ENCODE data around the gene FKBP1A.
"Not testable (repeated sequence)": the region's sequence is repeated elsewhere in the genome, so short reads cannot be mapped to it uniquely, and the experiment has no call there.

The FKBP1A gene

GRCh38 chr20:1415667-1416468 lies 23.0 kb upstream of the FKBP1A start:
- DNase-seq = no peak

DNA sequence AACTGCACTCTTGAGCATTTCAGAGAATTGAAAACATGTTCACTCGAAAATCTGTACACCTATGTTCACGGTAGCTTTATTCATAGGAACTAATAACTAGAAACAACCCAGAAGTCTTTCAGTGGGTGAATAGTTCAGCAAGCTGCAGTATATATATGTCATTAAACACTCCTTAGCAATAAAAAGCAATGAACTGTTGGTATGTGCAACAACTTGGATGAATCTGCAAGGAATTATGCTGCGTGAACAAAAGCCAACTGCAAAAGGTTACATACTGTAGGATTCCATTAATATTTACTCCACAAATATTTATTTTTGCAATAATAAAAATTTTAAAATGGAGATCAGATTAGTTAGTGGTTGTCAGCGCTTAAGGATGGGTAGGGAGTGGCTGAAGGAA lies 22.1 kb upstream of the FKBP1A start:
- DNase-seq = no peak

GRCh38 chr20:1405801-1406200 lies 12.9 kb upstream of the FKBP1A start:
- DNase-seq = no peak

DNA sequence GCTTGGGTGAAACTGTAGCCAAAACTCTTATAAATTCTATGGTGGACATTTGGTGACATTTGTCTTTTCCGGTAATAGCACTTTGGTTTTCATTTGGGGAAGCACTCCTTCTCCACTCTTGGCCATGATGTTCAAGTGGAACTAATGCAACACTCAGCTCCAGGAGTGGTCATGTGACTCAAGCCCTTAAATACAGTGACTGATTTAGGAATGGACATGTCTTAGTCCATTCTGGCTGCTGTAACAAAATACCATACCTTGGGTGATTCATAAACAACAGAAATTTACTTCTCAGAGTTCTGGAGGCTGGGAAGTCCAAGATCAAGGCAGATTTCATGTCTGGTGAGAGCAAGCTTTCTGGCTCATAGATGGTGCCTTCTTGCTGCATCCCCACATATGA lies 10.8 kb upstream of the FKBP1A start:
- no peak for DNase-seq

- DNase-seq = no peak
Measured at GRCh38 chr20:1402149-1402548, 9.3 kb upstream of the FKBP1A start.

- no peak for DNase-seq
Measured at GRCh38 chr20:1401451-1401907, 8.6 kb upstream of the FKBP1A start.

- DNase-seq = not testable (repeated sequence)
Measured at GRCh38 chr20:1399678-1400366, 7.0 kb upstream of the FKBP1A start.

DNA sequence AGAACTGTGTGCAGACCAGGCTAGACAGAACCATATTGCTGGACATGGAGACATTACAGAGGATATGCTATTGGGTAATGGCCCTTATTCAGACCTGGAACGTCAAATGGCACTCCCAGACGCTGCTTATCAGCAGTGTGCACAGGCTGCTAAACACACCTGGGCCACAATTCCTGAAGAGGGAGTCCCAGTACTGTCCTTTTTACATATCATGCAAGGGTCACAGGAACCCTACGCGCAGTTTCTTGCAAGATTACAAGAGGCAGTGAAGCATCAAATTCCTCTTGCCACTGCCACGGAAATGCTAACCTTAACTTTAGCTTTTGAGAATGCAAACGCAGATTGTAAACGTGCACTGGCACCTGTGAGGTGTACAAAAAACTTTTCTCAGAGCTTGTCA lies 5.3 kb upstream of the FKBP1A start:
- not testable (repeated sequence) for DNase-seq

- DNase-seq = no peak
Measured at GRCh38 chr20:1397710-1398109, 4.9 kb upstream of the FKBP1A start.

- no peak for DNase-seq
Measured at GRCh38 chr20:1396702-1397101, 3.8 kb upstream of the FKBP1A start.

- DNase-seq = no peak
Measured at GRCh38 chr20:1396264-1396663, 3.4 kb upstream of the FKBP1A start.

GRCh38 chr20:1394686-1395085 lies 1.8 kb upstream of the FKBP1A start:
- DNase-seq = no peak

GRCh38 chr20:1393507-1393882 lies 641 bp upstream of the FKBP1A start:
- no peak for DNase-seq

GRCh38 chr20:1392443-1392692 lies 486 bp downstream of the FKBP1A start:
- DNase-seq = no peak

DNA sequence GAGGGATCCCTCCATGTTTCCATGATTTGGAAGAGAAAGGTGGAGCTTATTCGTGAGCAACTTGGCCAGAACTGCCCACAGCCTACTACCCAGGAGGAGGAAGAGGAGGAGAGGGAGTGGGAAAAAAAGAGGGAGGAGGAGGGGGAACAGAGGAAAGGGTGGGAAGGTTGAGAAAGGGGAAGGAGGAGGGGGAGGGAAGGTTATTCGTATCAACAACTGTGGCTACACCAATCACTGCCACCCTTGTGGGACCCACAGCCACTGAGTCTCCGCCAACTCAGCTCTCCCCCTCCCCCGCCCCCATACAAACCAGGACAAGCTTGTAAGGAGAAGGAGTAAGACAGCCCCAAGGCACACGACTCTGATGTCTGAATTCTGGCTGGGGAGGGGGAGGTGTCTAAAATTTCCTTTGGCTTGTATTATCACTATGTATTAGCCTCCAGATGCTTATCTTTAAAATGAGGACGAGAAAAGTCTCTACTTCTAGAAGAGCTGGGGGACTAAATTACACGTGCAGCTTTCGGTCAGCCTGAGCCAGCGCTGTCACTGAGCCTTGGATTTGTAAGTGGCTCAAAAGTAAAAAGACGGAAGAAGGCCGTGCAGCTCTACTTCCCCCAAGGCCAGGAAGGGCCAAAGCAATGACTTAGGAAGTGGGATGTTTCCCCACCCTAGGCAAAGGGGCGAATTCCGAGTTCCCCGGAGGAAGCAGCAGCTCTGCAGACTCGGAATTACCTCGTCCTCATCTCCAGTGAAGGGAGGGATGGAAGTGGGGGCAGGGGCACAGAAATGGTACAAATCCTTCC lies 1.0 kb downstream of the FKBP1A start:
- DNase-seq = no peak

GRCh38 chr20:1390581-1391403 lies 2.1 kb downstream of the FKBP1A start:
- DNase-seq = peak; percentile 27

DNA sequence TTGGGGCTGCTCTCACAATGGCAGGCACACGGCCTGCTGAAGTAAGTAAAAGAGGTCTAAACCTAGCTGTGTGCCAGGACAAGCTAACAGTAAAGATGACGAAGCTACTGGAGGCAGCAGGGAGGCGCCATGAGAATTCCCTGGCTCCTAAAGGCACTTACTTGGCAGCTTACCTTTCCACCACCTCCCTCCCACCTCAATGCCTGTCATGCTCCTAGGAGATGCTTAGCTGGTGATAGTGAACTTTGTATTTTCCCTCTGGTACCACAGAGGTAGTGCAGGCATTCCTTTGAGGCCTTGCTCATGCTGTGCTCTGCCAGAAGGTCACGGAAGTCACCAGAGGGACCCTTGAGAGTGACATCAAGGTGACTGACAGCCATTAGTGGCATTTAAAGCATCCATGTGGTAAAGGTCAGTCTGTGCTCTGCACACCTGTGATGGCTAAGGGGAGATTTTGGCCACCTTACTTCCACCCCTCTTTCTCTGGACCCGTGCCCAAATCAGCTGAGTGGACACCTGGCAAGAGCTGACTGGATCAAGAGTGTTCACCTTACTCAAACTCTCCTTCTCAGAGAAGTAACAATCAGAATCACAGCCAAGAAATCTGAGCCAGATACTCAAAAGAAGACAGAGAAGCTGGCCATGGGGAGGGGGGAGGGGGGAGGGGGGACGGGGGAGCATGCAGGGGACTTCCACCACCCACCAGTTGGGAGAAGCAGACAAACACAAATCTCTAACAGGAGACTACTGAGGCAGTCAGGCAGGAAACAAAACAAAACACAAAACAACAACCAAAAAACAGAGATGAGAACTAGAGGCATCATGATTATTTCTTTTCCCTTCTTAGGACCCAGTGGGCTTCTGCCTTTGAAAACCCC lies 2.9 kb downstream of the FKBP1A start:
- no peak for DNase-seq

DNA sequence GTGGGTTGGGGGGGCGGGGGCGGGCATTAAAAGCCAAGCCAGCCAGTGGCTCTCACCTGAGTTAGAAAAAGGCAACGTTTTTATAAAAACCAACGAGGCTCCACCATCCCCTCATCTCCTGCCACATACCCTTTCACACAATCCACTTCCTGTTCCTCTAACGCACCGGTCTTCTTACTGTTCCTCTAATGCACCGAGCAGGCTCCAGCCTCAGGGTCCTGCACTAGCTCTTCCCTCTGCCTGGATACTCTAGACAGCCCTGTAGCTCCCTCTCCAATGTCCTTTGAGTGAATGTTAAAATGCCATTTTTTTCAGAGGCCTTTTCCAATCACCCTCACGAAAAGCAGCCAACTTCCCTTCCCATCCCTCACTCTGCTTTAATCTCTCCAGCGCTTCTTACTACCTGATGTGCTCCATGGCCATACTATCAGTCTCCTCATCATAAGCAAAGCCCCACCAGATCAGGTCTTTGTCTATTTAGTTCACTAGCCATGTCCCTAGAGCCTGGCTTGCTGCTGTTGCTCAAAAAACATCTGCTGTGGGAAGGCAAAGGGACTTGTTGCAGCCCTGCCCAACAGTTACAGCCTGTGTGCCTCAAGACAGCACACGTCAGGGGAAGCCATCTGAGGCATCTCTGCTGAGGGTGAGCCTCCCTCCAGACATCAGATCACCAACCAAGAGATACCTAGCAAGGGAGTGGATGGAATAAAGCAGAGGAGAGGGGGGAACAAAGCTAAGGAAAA lies 3.9 kb downstream of the FKBP1A start:
- DNase-seq = peak; percentile 29

DNA sequence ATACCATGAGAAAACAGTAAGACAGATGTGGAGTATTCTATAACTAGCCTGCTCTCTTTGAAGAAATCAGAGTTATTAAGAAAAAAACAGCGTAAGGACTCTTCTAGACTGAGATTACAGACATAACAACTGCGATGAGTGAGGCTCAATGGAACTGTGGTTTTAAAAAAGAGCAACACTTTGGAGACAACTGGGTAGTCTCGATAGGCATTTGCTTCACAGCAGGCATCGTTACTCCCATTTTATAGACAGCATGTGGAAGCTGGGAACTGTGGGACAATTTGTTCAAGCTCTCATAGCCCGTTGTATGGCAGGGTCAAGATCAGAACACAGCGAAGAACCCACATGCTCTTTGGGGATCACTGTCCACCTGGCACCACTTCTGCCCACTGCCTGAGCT lies 4.6 kb downstream of the FKBP1A start:
- no peak for DNase-seq

GRCh38 chr20:1386323-1386722 lies 6.5 kb downstream of the FKBP1A start:
- DNase-seq = no peak

Data from activated T-cell treated with anti-CD3 and anti-CD28 coated beads, Interleukin-2, amount 50 U/mL, for 1 hour (primary cell).